Fibroblast of lung (primary cell): ENCODE results near the gene ENDOD1. TPM values are rescaled to one million over a fixed set of nuclear protein-coding genes. Genes with fewer than 3 reads are reported as not detected.
A peak's percentile ranks its signal among the peaks of the same experiment; 100 is the strongest.

Experiments used
- DNase-seq, 2 donors: peaks; one replicate each; pipeline versions ENCODE4 v3.0.0 to v3.0.0-alpha.2; 2010; ENCODE audit warnings: low read depth in 2 of 2
- H2AFZ ChIP-seq: 2 replicates; pipeline ENCODE4 v1.5.1; 2012; ENCODE audit warnings: low read length, control low read depth, inconsistent platforms
- H3K27ac ChIP-seq: 2 replicates; pipeline ENCODE4 v1.5.1; 2011; ENCODE audit warnings: low read length, control low read depth; ENCODE audit not compliant: insufficient read depth
- H3K27me3 ChIP-seq: 2 replicates; pipeline ENCODE4 v1.5.1; 2011; ENCODE audit warnings: mild to moderate bottlenecking, low read length; ENCODE audit not compliant: control insufficient read depth, insufficient read depth
- H3K36me3 ChIP-seq: 2 replicates; pipeline ENCODE4 v1.5.1; 2011; ENCODE audit warnings: low read length; ENCODE audit not compliant: control insufficient read depth, insufficient read depth
- H3K4me1 ChIP-seq: 2 replicates; pipeline ENCODE4 v1.5.1; 2011; ENCODE audit warnings: low read length; ENCODE audit not compliant: control insufficient read depth, insufficient read depth; ENCODE audit errors: extremely low read depth
- H3K4me2 ChIP-seq: 2 replicates; pipeline ENCODE4 v1.5.1; 2011; ENCODE audit warnings: low read length, control low read depth; ENCODE audit not compliant: insufficient read depth; ENCODE audit errors: extremely low read depth
- H3K4me3 ChIP-seq, 4 experiments: fragments of 200-600 bp in 1 of 4; sonication (generic) in 1 of 4; replicated peaks in 1 of 4; 2 replicates each; pipeline ENCODE4 v1.5.1; 2011 to 2016; ENCODE audit warnings: low read length in 4 of 4, low read depth in 3 of 4, mild to moderate bottlenecking in 3 of 4, control low read depth in 2 of 4, inconsistent platforms in 1 of 4, mixed read lengths in 1 of 4; ENCODE audit not compliant: insufficient read depth in 1 of 4; ENCODE audit errors: control extremely low read depth in 1 of 4
- H3K79me2 ChIP-seq: 2 replicates; pipeline ENCODE4 v1.5.1; 2012; ENCODE audit warnings: mild to moderate bottlenecking, low read length, inconsistent platforms; ENCODE audit not compliant: control insufficient read depth, insufficient read depth
- H3K9ac ChIP-seq: 2 replicates; pipeline ENCODE4 v1.5.1; 2011; ENCODE audit warnings: mild to moderate bottlenecking, low read length, control low read depth; ENCODE audit not compliant: insufficient read depth
- H3K9me3 ChIP-seq: 2 replicates; pipeline ENCODE4 v1.5.1; 2012; ENCODE audit warnings: low read depth, low read length; ENCODE audit not compliant: control insufficient read depth, insufficient read depth
- H4K20me1 ChIP-seq: 2 replicates; pipeline ENCODE4 v1.5.1; 2011; ENCODE audit warnings: low read length; ENCODE audit not compliant: control insufficient read depth, insufficient read depth; ENCODE audit errors: extremely low read depth
- CTCF ChIP-seq, 2 donors: IDR thresholded peaks in 1 of 2; conservative IDR thresholded peaks in 1 of 2; 1 replicate in 1 of 2; 2 replicates in 1 of 2; pipeline ENCODE4 v1.5.1; 2011 to 2012; ENCODE audit warnings: low read length in 2 of 2, control low read depth in 1 of 2, inconsistent platforms in 1 of 2, low read depth in 1 of 2, mild to moderate bottlenecking in 1 of 2
- EZH2 ChIP-seq: IDR thresholded peaks from 2 replicates; pipeline ENCODE4 v1.5.1; 2012; ENCODE audit warnings: low read length, control low read depth, mild to moderate bottlenecking; ENCODE audit errors: missing control alignments
- polyA plus RNA-seq, 2 donors: library from polyadenylated mRNA; depleted of rRNA in 1 of 2; stranded (reverse) in 1 of 2; unstranded in 1 of 2; fragments of >200 nt; gene quantifications; 2 replicates each; pipeline ENCODE4 v1.2.1, GENCODE V29; 2011 to 2012; ENCODE audit warnings: missing spikeins in 1 of 2
- total RNA-seq: library from RNA; depleted of rRNA; stranded (reverse); fragments of >200 nt; gene quantifications from 2 replicates; pipeline ENCODE4 v1.2.1, GENCODE V29; 2014

The ENDOD1 gene
- total and polyA plus RNA-seq, 2 donors (not counting 1 experiment from before 2014, with no cell fraction given) = 33.4 to 50.8 TPM

- H4K20me1 ChIP-seq = no peaks in the 10 kb centered on the region
- no peak overlapping the region for H3K27ac ChIP-seq
- H3K9ac ChIP-seq = no peak overlapping the region
- H3K79me2 ChIP-seq = no peaks in the 10 kb centered on the region
- no peaks in the 10 kb centered on the region for H3K9me3 ChIP-seq
- H3K4me3 ChIP-seq = no peak overlapping the region
- H3K36me3 ChIP-seq = no peaks in the 10 kb centered on the region
- TF ChIP-seq CTCF (conservative IDR thresholded peaks at IDR 0.05 in 1 of 2, IDR thresholded peaks at IDR 0.05 in 1 of 2; ENCODE audit: low read depth in 1 of 2, low read length in 2 of 2) = no peak
- TF ChIP-seq EZH2 = no peak
- H3K27me3 ChIP-seq = no peaks in the 10 kb centered on the region
- peaks cover 3% of the 10 kb centered on the region for H3K4me1 ChIP-seq
- no peak overlapping the region for H2AFZ ChIP-seq
- no peak for DNase-seq
- no peak overlapping the region for H3K4me2 ChIP-seq
Observed at GRCh38 chr11:95137299-95137698, 47.7 kb downstream of the ENDOD1 start.

DNA sequence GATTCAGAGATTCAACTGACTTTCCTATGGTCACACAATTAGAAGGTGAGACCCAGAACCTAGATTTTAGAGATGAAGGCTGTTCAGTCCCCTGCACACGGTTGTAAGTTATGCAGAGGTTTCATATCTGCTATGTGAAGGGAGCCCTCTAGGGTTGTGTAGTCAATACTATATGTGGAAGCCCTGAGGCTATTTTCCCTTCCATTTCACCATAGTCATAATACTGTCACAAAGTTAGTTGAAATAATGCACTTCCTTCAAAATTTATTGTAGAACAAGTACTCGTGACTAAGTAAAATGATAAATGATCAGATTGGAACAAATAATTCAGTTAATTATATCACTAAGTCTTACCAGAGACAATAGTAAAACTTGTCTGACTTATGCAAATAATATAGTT lies 48.8 kb downstream of the ENDOD1 start:
- peaks cover 6% of the 10 kb centered on the region for H3K4me1 ChIP-seq
- H3K27ac ChIP-seq = no peak overlapping the region
- TF ChIP-seq EZH2 (no peak), CTCF (conservative IDR thresholded peaks at IDR 0.05 in 1 of 2, IDR thresholded peaks at IDR 0.05 in 1 of 2; ENCODE audit: low read depth in 1 of 2, low read length in 2 of 2) (peak in 1 of 2 donors; percentile 37)
- no peaks in the 10 kb centered on the region for H3K27me3 ChIP-seq
- no peak overlapping the region for H3K4me2 ChIP-seq
- H3K4me3 ChIP-seq = no peak overlapping the region
- no peak overlapping the region for H2AFZ ChIP-seq
- no peaks in the 10 kb centered on the region for H3K9me3 ChIP-seq
- no peaks in the 10 kb centered on the region for H4K20me1 ChIP-seq
- H3K9ac ChIP-seq = no peak overlapping the region
- no peaks in the 10 kb centered on the region for H3K79me2 ChIP-seq
- DNase-seq = peak in 1 of 2 donors; percentile 40
- no peaks in the 10 kb centered on the region for H3K36me3 ChIP-seq

DNA sequence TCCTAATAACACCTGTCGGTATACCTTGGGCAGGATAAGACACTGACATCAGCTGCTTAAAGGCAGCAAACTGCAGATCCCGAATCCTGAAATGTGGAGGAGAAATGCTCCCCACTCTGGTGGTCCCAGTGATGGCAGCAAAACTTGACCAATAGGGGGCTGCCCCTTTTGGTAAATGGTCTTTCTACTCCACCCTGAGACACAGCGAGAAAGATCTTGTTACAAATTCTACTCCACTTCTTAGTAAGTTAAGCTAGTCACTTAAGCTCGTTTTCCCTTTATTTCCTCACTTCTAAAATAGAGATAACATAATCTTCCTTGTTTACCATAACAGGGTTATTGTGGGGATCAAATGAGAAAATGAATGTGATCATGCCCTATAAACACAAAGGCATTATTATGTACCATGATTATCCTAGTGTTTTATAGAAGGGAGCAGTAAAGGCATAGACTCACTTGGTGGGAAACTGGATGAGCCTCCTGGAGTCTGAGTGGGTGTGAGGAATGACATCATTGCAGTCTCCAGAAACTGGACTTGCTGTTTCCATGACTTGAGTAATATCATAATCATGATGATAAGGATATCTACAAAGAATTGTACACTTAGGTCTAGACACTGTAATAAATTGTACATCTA lies 50.9 kb downstream of the ENDOD1 start:
- Histone ChIP-seq H3K27me3 (no peaks in the 10 kb centered on the region), H3K4me3 (no peak overlapping the region), H3K4me1 (peaks cover 2% of the 10 kb centered on the region), H3K36me3 (no peaks in the 10 kb centered on the region), H2AFZ (no peak overlapping the region), H3K27ac (no peak overlapping the region), H3K9me3 (no peaks in the 10 kb centered on the region), H3K79me2 (no peaks in the 10 kb centered on the region), H3K9ac (no peak overlapping the region), H4K20me1 (no peaks in the 10 kb centered on the region), H3K4me2 (no peak overlapping the region)
- no peak for TF ChIP-seq EZH2
- TF ChIP-seq CTCF (conservative IDR thresholded peaks at IDR 0.05 in 1 of 2, IDR thresholded peaks at IDR 0.05 in 1 of 2; ENCODE audit: low read depth in 1 of 2, low read length in 2 of 2) = no peak
- peak in 1 of 2 donors; percentile 79 for DNase-seq
